H1 (cell line): ENCODE measurements around the gene LBH. TPM values are rescaled to one million over a fixed set of nuclear protein-coding genes. Genes with fewer than 3 reads are reported as not detected.
A peak's percentile ranks its signal among the peaks of the same experiment; 100 is the strongest.

Source experiments
- ATF3 ChIP-seq: IDR thresholded peaks from 2 replicates; pipeline ENCODE4 v1.6.1; 2011; ENCODE audit warnings: low read depth, mild to moderate bottlenecking, low read length; ENCODE audit not compliant: insufficient read depth
- BACH1 ChIP-seq: IDR thresholded peaks from 2 replicates; pipeline ENCODE4 v1.6.1; 2012; ENCODE audit warnings: low read length, improper control_type of control experiment
- BRCA1 ChIP-seq: IDR thresholded peaks from 2 replicates; pipeline ENCODE4 v1.6.1; 2012; ENCODE audit warnings: low read depth, low read length, improper control_type of control experiment
- CBX8 ChIP-seq: fragments of 300-800, 300-1000 bp; sonication (generic); IDR thresholded peaks from 2 replicates; pipeline ENCODE4 v1.7.1; 2016; ENCODE audit warnings: low read depth, low read length, borderline replicate concordance
- CHD1 ChIP-seq: IDR thresholded peaks from 2 replicates; pipeline ENCODE4 v1.6.1; 2012; ENCODE audit warnings: low read depth, low read length, improper control_type of control experiment
- CHD2 ChIP-seq: IDR thresholded peaks from 2 replicates; pipeline ENCODE4 v1.6.1; 2012; ENCODE audit warnings: low read length, improper control_type of control experiment
- CTBP2 ChIP-seq: IDR thresholded peaks from 2 replicates; pipeline ENCODE4 v1.7.0; 2011; ENCODE audit warnings: borderline replicate concordance, mild to moderate bottlenecking, moderate library complexity, mixed read lengths, low read length; ENCODE audit not compliant: insufficient read depth, insufficient read length
- FOSL1 ChIP-seq: IDR thresholded peaks from 2 replicates; pipeline ENCODE4 v1.6.1; 2011; ENCODE audit warnings: mild to moderate bottlenecking, low read depth, low read length, moderate library complexity; ENCODE audit not compliant: insufficient read depth
- GTF2F1 ChIP-seq: IDR thresholded peaks from 2 replicates; pipeline ENCODE4 v1.6.1; 2012; ENCODE audit warnings: low read depth, low read length, improper control_type of control experiment, borderline replicate concordance
- KDM4A ChIP-seq: IDR thresholded peaks from one replicate; pipeline ENCODE4 v1.7.1; 2012; ENCODE audit warnings: low read depth, mild to moderate bottlenecking, moderate library complexity, low read length, inconsistent platforms; ENCODE audit not compliant: severe bottlenecking
- MAFK ChIP-seq: IDR thresholded peaks from 2 replicates; pipeline ENCODE4 v1.6.1; 2012; ENCODE audit warnings: low read depth, mild to moderate bottlenecking, improper control_type of control experiment, low read length
- NANOG ChIP-seq: IDR thresholded peaks from 2 replicates; pipeline ENCODE4 v1.6.1; 2011; ENCODE audit warnings: low read length, low read depth, mild to moderate bottlenecking, inconsistent platforms; ENCODE audit not compliant: insufficient read depth, poor library complexity, severe bottlenecking
- NRF1 ChIP-seq: IDR thresholded peaks from 2 replicates; pipeline ENCODE4 v1.6.1; 2011; ENCODE audit warnings: mild to moderate bottlenecking, low read depth, low read length, improper control_type of control experiment
- POLR2A ChIP-seq, 2 experiments: IDR thresholded peaks; 1 replicate in 1 of 2; 2 replicates in 1 of 2; pipeline ENCODE4 v1.6.1; 2011; ENCODE audit warnings: low read depth in 2 of 2, low read length in 2 of 2, mild to moderate bottlenecking in 2 of 2; ENCODE audit errors: control extremely low read depth in 1 of 2
- POLR2AphosphoS5 ChIP-seq: IDR thresholded peaks from 2 replicates; pipeline ENCODE4 v1.6.1; 2011; ENCODE audit warnings: low read depth, low read length
- POU5F1 ChIP-seq: IDR thresholded peaks from 2 replicates; pipeline ENCODE4 v1.6.1; 2011; ENCODE audit warnings: low read depth, mild to moderate bottlenecking, low read length, moderate library complexity
- RFX5 ChIP-seq: IDR thresholded peaks from 2 replicates; pipeline ENCODE4 v1.6.1; 2011; ENCODE audit warnings: low read depth, low read length, improper control_type of control experiment, borderline replicate concordance
- SAP30 ChIP-seq: fragments of 300-600 bp; sonication (generic); IDR thresholded peaks from 2 replicates; pipeline ENCODE4 v1.7.1; 2012; ENCODE audit warnings: low read length, moderate library complexity, mild to moderate bottlenecking, inconsistent platforms; ENCODE audit not compliant: insufficient read depth, insufficient replicate concordance
- TEAD4 ChIP-seq: IDR thresholded peaks from 2 replicates; pipeline ENCODE4 v1.6.1; 2012; ENCODE audit warnings: low read depth, low read length, inconsistent platforms, mixed read lengths
- USF2 ChIP-seq: IDR thresholded peaks from 2 replicates; pipeline ENCODE4 v1.6.1; 2011; ENCODE audit warnings: low read length, improper control_type of control experiment
- YY1 ChIP-seq: IDR thresholded peaks from 2 replicates; pipeline ENCODE4 v1.6.1; 2011; ENCODE audit warnings: low read depth, mild to moderate bottlenecking, low read length
- polyA plus RNA-seq, 7 experiments: library from polyadenylated mRNA; depleted of rRNA in 3 of 7; stranded (reverse) in 5 of 7; unstranded in 2 of 7; fragments of >200 nt in 5 of 7; fragments of 200-250 nt in 2 of 7; gene quantifications; 1 replicate in 5 of 7; 2 replicates in 1 of 7; 4 replicates in 1 of 7; pipeline versions ENCODE4 v1.2.1 to v1.2.3, GENCODE V29; 2011 to 2013; ENCODE audit warnings: missing spikeins in 2 of 7, mixed read lengths in 2 of 7
- total RNA-seq: library from RNA; stranded (reverse); fragmentation: NEBNext Ultra II Directional; extraction: Animal tissue kit (Norgen Biotek cat#: 25700); gene quantifications from 2 replicates; pipeline ENCODE4 v1.2.1, GENCODE V29; 2021

LBH gene
- total and polyA plus RNA-seq, 2 of the 8 experiments (the other 6 are each of a cell fraction or from before 2014, with no cell fraction given) = 25.7 to 34.5 TPM

- TF ChIP-seq NRF1 = no peak
- no peak for TF ChIP-seq BRCA1
- TF ChIP-seq NANOG = no peak
- TF ChIP-seq USF2 = no peak
- no peak for TF ChIP-seq RFX5
- no peak for TF ChIP-seq CTBP2
- no peak for TF ChIP-seq CHD2
- TF ChIP-seq POLR2AphosphoS5 = peak; percentile 88
- TF ChIP-seq POU5F1 = no peak
- TF ChIP-seq TEAD4 = no peak
- peak; percentile 95 to 97 for TF ChIP-seq POLR2A (IDR thresholded peaks at IDR 0.05; ENCODE audit: control extremely low read depth in 1 of 2, low read depth in 2 of 2, low read length in 2 of 2)
- no peak for TF ChIP-seq YY1
- no peak for TF ChIP-seq SAP30
- peak; percentile 4; the same call in 1 of the 2 replicates for TF ChIP-seq BACH1
- no peak for TF ChIP-seq ATF3
- no peak for TF ChIP-seq CHD1
- no peak for TF ChIP-seq MAFK
- peak; percentile 65 for TF ChIP-seq KDM4A
- no peak for TF ChIP-seq CBX8
- peak; percentile 77 for TF ChIP-seq GTF2F1
- no peak for TF ChIP-seq FOSL1
Measured at GRCh38 chr2:30231212-30231995, at the start of gene LBH (continued).
